GM18526 (cell line): ENCODE data around the gene LRRK2.

ENCODE experiments used
- POLR2A ChIP-seq: IDR thresholded peaks from 3 replicates; pipeline ENCODE4 v1.6.1; 2011; ENCODE audit not compliant: insufficient read length; ENCODE audit errors: extremely low read depth

The LRRK2 gene

GRCh38 chr12:40325349-40325960 lies 100.7 kb downstream of the LRRK2 start:
- TF ChIP-seq POLR2A: no peak

GRCh38 chr12:40327535-40327934 lies 102.7 kb downstream of the LRRK2 start:
- no peak for TF ChIP-seq POLR2A

GRCh38 chr12:40330180-40330579 lies 105.4 kb downstream of the LRRK2 start:
- TF ChIP-seq POLR2A: no peak

- no peak for TF ChIP-seq POLR2A
These were observed 107.1 kb downstream of the LRRK2 start for GRCh38 chr12:40331886-40332285.

- no peak for TF ChIP-seq POLR2A
These were observed 111.2 kb downstream of the LRRK2 start for GRCh38 chr12:40335991-40336390.

- no peak for TF ChIP-seq POLR2A
These were observed 111.9 kb downstream of the LRRK2 start for GRCh38 chr12:40336573-40337199.

GRCh38 chr12:40338071-40338470 lies 113.3 kb downstream of the LRRK2 start:
- TF ChIP-seq POLR2A: no peak

- no peak for TF ChIP-seq POLR2A
These were observed 113.8 kb downstream of the LRRK2 start for GRCh38 chr12:40338621-40339020.

- no peak for TF ChIP-seq POLR2A
These were observed 117.2 kb downstream of the LRRK2 start for GRCh38 chr12:40342010-40342409.

- no peak for TF ChIP-seq POLR2A
These were observed 118.3 kb downstream of the LRRK2 start for GRCh38 chr12:40343124-40343523.

- TF ChIP-seq POLR2A: no peak
These were observed 119.5 kb downstream of the LRRK2 start for GRCh38 chr12:40344312-40344711.

GRCh38 chr12:40351976-40352375 lies 127.2 kb downstream of the LRRK2 start:
- no peak for TF ChIP-seq POLR2A

- no peak for TF ChIP-seq POLR2A
These were observed 150.3 kb downstream of the LRRK2 start for GRCh38 chr12:40375076-40375475.

- TF ChIP-seq POLR2A: no peak
These were observed 151.9 kb downstream of the LRRK2 start for GRCh38 chr12:40376533-40377267.

GRCh38 chr12:40378691-40379090 lies 153.9 kb downstream of the LRRK2 start:
- TF ChIP-seq POLR2A: no peak

- TF ChIP-seq POLR2A: no peak
These were observed 157.4 kb downstream of the LRRK2 start for GRCh38 chr12:40382217-40382616.
